NCI-H2227 (cell line): ENCODE data around the gene PACRGL.
"Not testable (repeated sequence)": the region's sequence is repeated elsewhere in the genome, so short reads cannot be mapped to it uniquely, and the experiment has no call there.

Experiments used
- DNase-seq: peaks from one replicate; lab custom pipeline; 2025; ENCODE audit not compliant: unreplicated experiment; lab: John Stamatoyannopoulos, UW

Gene PACRGL

DNA sequence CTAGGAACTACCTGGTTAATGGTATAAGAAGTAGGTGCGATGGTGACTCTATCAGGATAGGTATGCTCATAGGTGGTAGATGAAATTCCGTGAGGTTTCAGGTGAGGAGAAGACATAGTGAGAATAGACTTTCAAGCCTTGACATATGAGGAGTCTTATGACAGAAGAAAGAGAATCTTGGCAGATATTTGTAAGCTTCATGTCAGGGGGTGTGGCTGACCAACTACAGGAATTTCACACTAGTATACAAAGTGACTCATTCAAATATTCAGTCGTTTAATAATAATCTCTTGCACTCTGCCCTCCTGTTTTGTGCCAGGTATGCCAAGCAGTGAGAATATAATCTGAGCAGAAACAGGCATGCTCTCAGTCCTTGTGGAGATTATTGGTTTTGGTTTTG is 22.8 kb downstream of the PACRGL start:
- DNase-seq: no peak

DNA sequence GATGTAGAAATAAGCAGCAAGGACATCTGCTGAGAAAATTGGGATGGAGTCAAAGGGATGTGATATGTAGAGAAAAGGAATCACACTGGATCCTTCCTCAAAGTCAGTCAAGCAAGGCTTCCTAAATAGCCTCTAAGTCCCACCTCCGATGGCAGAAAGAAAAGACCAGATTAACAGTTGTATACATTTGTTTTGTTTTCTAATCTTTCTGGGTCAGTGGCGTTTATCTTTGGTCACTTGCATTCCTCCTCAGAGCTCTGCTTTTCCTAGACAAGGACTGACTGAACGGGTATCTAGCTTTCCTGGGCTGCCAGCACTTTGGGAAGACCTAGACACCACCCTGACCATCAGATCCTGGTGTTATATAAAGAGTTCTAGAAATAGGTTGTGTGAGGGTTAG is 23.2 kb downstream of the PACRGL start:
- DNase-seq: no peak

DNA sequence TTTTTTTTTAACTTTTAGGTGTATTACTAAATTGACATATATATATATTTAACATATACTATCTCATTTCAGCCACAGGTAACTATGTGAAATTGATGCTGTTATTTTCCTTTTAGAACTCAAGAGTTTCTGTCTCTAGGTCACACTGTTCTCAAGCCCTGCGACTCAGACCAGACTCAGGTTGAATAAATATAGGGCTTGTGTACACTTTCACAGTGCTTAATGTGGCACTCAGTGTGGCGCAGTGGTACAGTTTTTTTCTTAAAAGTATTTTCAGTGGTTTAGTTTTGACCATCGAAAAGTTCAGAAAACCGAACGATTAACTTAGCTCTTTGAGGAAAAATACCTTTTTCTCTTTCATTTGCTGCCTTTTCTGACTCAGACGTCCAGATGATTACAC is 24.7 kb downstream of the PACRGL start:
- DNase-seq: no peak

DNA sequence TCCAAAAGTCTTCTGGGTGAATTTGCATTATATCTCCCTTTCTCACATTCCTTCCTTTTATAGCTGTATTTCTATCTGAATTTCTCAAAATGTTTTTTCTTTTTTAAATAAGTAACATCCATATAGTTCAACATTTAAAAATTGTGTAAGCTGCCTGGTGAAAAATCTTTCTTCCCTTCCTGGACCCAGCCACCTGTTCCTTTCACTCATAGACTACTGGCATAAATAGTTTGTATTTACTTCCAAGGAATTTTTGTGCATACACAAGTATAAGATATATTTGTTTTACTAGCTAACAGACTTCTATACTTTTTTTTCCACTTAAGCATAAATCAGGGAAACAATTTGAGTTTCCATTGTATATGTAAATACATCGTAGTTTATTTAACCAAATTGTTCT is 35.7 kb downstream of the PACRGL start:
- DNase-seq: no peak

DNA sequence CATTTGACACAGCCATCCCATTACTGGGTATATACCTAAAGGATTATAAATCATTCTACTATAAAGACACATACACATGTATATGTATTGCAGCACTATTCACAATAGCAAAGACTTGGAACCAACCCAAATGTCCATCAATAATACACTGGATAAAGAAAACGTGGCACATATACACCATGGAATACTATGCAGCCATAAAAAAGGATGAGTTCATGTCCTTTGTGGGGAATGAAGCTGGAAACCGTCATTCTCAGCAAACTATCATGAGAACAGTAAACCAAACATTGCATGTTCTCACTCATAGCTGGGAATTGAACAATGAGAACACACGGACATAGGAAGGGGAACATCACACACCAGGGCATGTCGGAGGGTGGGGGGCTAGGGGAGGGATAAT is 45.7 kb downstream of the PACRGL start:
- DNase-seq: not testable (repeated sequence)

DNA sequence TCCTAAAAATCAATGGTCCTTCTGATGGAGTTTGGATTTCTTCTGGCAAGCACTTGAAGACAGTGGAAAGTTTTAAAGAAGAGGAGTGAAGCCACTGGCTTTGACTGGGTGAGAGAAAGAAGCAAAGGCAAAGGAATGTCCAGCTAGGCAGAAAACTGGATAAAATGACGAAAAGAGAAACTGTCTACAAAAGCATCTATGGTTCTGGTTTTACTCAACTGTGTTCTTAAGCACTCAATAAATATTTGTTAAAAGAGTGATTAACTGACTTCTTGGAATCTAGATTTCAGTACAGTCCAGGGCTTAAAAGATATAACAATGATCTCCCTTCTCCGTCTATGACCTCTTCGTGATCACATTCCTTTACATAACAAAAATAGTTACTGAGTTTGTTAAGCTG is 52.4 kb downstream of the PACRGL start:
- DNase-seq: no peak

DNA sequence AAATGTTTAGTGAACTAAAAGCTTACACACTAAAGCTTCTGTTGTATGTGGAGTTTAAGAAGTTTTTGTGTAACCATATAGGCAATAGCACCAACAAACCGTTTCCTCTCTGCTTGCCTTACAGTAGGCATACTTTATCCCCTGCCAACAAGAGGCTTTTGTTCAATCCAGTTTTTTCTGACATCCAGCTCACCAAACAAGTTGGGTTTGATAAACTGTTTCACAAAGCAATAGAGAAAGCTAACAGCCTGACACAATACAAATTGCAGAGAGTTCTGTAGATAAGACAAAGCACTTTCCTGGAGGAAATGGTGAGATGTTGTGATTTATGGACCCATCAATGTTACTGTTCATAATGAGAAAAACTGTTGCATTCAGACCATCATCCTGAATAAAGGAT is 53.8 kb downstream of the PACRGL start:
- DNase-seq: no peak

DNA sequence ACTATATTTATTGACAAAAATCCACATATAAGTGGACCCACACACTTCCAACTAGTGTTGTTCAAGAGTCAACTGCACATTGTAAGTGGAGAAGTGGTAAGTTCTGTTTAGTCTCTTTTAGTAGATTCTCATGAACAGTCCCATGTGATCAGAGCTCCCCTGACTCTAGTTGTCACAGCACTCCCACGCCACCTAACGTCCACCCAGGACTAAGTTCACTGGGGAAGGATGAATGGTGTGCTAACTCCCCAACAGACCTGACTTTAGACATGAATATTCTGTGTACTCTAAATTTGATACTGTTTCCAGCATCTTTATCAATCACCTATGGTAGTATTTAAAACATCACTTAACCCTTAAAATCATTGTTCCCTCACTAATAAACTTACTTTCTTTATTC is 59.8 kb downstream of the PACRGL start:
- DNase-seq: no peak

DNA sequence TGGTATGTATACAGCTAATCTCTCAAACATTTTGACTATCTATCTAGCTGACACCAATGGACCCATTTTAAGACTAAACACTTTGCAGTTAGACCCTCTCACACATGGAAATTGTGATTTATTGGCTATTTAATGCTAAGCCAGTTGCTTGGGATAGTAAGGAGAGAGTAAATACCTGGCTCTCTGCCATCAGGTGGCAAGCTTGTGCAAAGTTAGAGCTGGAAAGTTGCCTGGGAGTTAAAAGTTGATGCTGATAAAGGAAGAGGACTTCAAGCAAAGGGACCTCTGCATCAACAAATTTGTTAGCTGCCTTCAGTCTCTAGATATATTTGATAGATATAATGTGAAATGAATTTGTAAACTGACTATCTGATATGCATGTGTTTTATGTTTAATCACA is 61.1 kb downstream of the PACRGL start:
- DNase-seq: no peak

DNA sequence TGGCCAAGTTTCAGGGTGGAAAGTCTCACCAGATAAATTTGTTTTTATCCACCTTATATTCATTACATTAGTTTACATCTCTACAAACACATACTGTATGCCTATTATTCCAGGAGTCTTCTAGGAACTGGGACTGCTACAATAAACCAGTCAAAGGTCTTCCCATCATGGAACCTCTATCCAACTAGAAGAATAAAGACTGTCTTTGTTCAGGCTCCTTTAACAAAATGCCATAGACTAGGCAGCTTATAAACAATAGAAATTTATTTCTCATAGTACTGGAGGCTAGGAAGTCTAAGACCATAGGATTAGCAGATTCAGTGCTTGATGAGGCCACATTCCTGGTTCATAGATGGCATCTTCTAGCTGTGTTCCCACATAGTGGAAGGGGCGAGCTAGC is 61.6 kb downstream of the PACRGL start:
- DNase-seq: no peak

DNA sequence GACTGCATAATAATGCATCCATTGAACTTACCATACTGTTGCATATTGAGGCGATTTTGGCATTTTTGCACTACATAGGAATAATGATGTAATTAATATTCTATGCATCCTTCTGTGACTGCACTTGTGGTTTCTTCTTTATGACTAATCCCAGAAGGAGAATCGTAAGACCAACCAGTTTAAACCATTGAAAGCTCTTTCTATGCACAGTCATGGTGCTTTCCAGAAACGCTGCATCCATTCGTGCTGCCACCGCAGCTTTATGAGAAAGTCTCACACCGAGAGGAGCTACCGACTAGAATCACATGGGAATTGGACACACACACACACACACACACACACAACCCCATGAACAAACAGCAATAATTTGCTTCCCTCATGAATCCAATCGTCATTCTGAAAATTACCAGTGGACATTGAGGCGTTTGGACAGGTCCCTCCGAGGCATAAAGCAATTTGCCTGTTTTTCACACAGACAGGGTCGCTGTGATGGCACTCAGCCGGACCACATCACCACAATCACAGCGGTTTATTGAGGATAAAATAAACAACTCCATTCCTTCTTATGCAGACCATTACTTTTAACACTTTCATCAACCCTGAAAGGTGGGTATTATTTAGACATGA is 64.2 kb downstream of the PACRGL start:
- DNase-seq: peak; percentile 42

DNA sequence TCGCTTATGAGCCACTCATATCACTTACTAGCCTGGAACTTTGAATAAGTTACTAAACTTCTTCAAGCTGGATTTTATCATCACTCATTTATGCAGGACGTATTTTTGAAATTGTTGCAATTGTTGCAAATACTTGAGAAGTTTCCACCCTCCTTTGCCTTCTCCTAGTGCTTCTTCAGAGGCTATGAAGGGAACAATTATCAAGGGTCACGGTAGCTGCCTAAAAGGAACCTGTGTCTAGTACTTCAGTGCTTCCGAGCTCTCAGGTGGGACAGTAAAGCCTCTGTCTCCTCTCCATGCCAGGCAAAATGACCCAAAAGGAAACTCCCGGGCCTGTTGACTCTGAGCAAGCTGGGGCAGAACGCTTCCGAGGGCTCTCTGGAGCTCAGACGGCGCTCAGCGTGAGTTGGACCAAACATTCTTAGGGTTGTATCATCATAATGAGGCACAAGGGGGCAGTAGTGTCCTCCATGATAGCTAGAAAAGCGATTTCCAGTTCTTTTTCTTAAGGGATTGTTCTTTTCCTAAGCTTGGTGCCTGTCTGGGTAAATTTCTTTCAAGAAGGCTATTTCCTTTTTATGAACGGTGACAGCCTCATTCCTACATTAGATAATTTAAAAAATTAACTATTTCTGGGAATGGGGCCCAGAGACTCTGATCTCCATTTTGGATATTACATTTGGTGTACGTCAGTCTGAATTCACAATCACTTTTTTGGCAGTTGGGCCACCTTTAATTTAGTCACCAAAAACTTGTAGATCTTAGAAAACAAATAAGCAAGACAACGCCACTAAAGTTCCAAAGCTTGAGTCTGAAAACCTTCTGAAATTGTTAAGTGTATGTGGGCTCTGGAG is 73.1 kb downstream of the PACRGL start:
- DNase-seq: peak; percentile 78

DNA sequence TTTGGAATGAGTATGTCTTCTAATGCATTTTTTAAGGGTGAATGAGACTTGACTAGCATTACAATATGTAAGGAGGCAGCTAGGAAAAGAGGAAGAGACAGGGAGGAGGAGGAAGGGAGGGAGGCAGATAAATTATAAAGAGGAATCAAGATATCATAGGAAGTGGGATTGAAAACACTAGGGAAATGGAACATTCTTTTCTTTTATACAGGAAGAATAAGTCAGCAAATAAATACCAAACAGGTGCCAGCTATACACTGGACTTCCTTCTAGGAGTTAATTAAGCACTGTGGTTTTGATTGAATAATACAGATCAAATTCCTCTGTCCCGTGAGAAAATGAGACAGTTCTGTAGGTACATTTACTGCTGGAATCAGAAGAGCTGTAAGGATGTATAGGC is 78.6 kb downstream of the PACRGL start:
- no peak for DNase-seq

DNA sequence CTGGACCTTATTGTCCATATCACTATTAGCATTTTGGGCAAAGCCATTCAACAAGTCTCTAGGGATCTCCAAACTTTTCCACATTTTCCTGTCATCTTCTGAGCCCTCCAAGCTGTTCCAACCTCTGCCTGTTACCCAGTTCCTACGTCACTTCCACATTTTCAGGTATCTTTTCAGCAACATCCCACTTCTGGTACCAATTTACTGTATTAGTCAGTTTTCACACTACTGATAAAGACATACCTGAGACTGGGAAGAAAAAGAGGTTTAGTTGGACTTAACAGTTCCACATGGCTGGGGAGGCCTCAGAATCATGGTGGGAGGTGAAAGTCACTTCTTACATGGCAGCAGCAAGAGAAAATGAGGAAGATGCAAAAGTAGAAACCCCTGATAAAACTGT is 82.9 kb downstream of the PACRGL start:
- not testable (repeated sequence) for DNase-seq

DNA sequence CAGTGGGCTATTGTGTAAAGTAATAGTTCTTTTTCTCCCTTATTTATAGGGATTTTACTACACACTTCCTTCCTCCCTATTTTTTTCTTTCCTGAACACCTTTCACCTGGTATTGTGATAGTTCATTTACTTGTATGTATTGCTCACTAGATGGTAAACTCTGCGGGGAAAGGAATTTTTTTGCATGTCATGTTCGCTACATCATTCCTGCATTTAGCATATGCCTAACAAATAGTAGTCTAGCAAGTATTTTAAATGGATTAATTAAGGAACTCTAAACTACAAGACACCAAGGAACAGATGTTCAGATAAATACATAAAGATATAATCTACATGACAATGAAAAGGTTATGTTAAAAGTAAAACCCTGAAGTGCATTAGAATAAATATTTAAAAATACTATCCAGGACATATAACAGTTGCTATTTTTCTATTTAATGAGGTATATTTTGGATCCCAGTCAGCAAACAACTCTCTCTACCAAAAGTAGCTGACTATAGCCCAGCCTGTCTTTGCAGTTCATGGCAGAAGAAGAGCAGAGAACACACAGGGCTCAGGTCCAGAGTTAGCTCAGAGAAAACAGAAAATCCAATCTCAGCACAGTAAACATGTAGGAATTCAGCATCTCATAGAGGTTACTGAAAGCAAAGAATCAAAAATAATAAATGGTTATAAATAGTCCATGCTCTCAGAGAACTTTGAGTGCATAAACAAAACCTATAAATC is 87.8 kb downstream of the PACRGL start:
- no peak for DNase-seq
